Activated T-helper 1 cell treated with anti-CD3 and anti-CD28 coated beads, Interleukin-12 subunit alpha, Interleukin-12 subunit beta, Interleukin-2, Interleukin-4 antibody, amounts not matched to agents 30 ng/mL and 10 ng/mL and 1 ng/mL, durations not matched to agents 14 hours and 24 hours and 36 hours (primary cell): ENCODE measurements around the gene MPRIP. TPM values are rescaled to one million over a fixed set of nuclear protein-coding genes. Genes with fewer than 3 reads are reported as not detected.

ENCODE experiments used
- DNase-seq: peaks from one replicate; pipeline ENCODE4 v3.0.0; 2021; ENCODE audit warnings: low spot score
- H3K27ac Mint-ChIP-seq: one replicate; pipeline ENCODE4 v1.8.0; 2021; ENCODE audit warnings: mild to moderate bottlenecking, mixed read lengths
- H3K27me3 Mint-ChIP-seq: one replicate; pipeline ENCODE4 v1.8.0; 2022; ENCODE audit warnings: mild to moderate bottlenecking, moderate library complexity, mixed read lengths; ENCODE audit not compliant: insufficient read depth
- H3K36me3 Mint-ChIP-seq: one replicate; pipeline ENCODE4 v1.8.0; 2021; ENCODE audit warnings: low read depth, mixed read lengths
- H3K4me1 Mint-ChIP-seq: one replicate; pipeline ENCODE4 v1.8.0; 2021; ENCODE audit warnings: low read depth, mixed read lengths
- H3K4me3 Mint-ChIP-seq: one replicate; pipeline ENCODE4 v1.8.0; 2021; ENCODE audit warnings: mild to moderate bottlenecking, moderate library complexity, mixed read lengths
- H3K9me3 Mint-ChIP-seq: one replicate; pipeline ENCODE4 v1.8.0; 2021; ENCODE audit warnings: mixed read lengths
- intact Hi-C: fragments of 100-400 bp; cut with micrococcal nuclease; formaldehyde crosslinking; loops from one replicate; pipeline ENCODE4 v1.15.1; 2024
- total RNA-seq: library from RNA; stranded (reverse); gene quantifications from 2 replicates; pipeline ENCODE4 v1.2.3, GENCODE V29; 2022

Gene MPRIP
- total RNA-seq, 1 donor from 2014 or later: 175 TPM

GRCh38 chr17:17242246-17242645 is 200.0 kb downstream of the MPRIP start:
- Mint-ChIP-seq H3K36me3 (peaks cover 8% of the 10 kb centered on the region), H3K4me3 (no peak overlapping the region), H3K9me3 (no peaks in the 10 kb centered on the region), H3K4me1 (peaks cover 8% of the 10 kb centered on the region), H3K27me3 (peaks cover 3% of the 10 kb centered on the region), H3K27ac (no peak overlapping the region)
- intact Hi-C loops: no loop called here
- no peak for DNase-seq

Other genes starting within 250 kb of the MPRIP start
- not detected in 2 replicates for gene TNFRSF13B, start 70.3 kb upstream of the MPRIP start, total RNA-seq
- gene PLD6, start 163.9 kb downstream of the MPRIP start, total RNA-seq: 18.5 and 20.5 TPM in 2 replicates
- gene FLCN, start 194.7 kb downstream of the MPRIP start, total RNA-seq: 35.5 and 36.4 TPM in 2 replicates
- gene COPS3, start 238.8 kb downstream of the MPRIP start, total RNA-seq: 122 and 131 TPM in 2 replicates